ENCODE data around the gene EPHB6.

DNA sequence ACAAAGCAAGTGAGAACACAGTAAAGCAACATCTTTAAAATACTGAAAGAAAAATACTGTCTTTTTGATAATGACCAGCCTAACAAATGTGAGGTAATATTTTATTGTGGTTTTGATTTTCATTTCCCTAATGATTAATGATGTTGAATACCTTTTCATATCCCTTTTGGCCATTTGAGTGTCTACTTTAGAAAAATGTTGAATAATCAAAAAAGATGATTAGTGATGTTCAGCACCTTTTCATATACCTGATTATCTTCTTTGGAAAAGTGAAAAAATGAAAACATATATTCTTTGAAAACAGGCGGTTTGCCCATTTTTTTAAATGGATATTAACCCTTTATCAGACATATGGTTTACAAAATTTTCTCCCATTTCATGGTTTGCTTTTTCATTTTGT is 32.2 kb upstream of the EPHB6 start:
- TF ChIP-seq, protein P1, sequence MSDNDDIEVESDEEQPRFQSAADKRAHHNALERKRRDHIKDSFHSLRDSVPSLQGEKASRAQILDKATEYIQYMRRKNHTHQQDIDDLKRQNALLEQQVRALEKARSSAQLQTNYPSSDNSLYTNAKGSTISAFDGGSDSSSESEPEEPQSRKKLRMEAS (IDR thresholded peaks at IDR 0.05) = no peak
- no peak for TF ChIP-seq YY1 (IDR thresholded peaks at IDR 0.05; ENCODE audit: low read depth)
